ENCODE results near the gene AREG. TPM values are rescaled to one million over a fixed set of nuclear protein-coding genes. Genes with fewer than 3 reads are reported as not detected.
A peak's percentile ranks its signal among the peaks of the same experiment; 100 is the strongest.

AREG gene
- polyA plus RNA-seq, 1 donor (not counting 4 experiments of a cell fraction or from before 2014, with no cell fraction given): 1,566 TPM

GRCh38 chr4:74433043-74433442, 11.9 kb upstream of the AREG start:
- Histone ChIP-seq H3K9me3 (ENCODE audit: control insufficient read depth, low read depth, low read length) (no peaks in the 10 kb centered on the region), H3K4me2 (ENCODE audit: control insufficient read depth, extremely low read depth, insufficient read depth, low read depth, low read length) (peak overlapping the region; percentile 57), H3K79me2 (ENCODE audit: control insufficient read depth, insufficient read depth, low read length) (no peaks in the 10 kb centered on the region), H3K27ac (ENCODE audit: control insufficient read depth, insufficient read depth, low read length) (peak overlapping the region; percentile 47), H2AFZ (ENCODE audit: control insufficient read depth, low read length) (no peak overlapping the region), H4K20me1 (ENCODE audit: control insufficient read depth, extremely low read depth, insufficient read depth, low read length) (no peaks in the 10 kb centered on the region), H3K9ac (ENCODE audit: control insufficient read depth, extremely low read depth, insufficient read depth, low read length) (no peak overlapping the region), H3K4me3 (ENCODE audit: control insufficient read depth in 2 of 3, extremely low read depth in 1 of 3, insufficient read depth in 2 of 3, low read depth in 1 of 3, low read length in 3 of 3) (no peak overlapping the region), H3K9me1 (ENCODE audit: control insufficient read depth, extremely low read depth, insufficient read depth, low read length) (no peaks in the 10 kb centered on the region), H3K36me3 (ENCODE audit: control insufficient read depth in 2 of 2, extremely low read depth in 1 of 2, insufficient read depth in 2 of 2, low read length in 2 of 2) (no peaks in the 10 kb centered on the region), H3K4me1 (ENCODE audit: control insufficient read depth, extremely low read depth, insufficient read depth, low read length) (peaks cover 52% of the 10 kb centered on the region), H3K27me3 (ENCODE audit: control insufficient read depth, extremely low read depth, insufficient read depth, low read length) (no peaks in the 10 kb centered on the region)
- dilution Hi-C loops (cut with MboI; ENCODE audit: extremely low pct_ligation_motif_present, low sequenced_read_pairs): no loop called here
- no peak for TF ChIP-seq CTCF (optimal IDR thresholded peaks at IDR 0.05 in 1 of 3, IDR thresholded peaks at IDR 0.05 in 1 of 3, conservative IDR thresholded peaks at IDR 0.05 in 1 of 3; ENCODE audit: extremely low read depth in 1 of 3, insufficient read depth in 2 of 3, low read length in 3 of 3)
- TF ChIP-seq EZH2 (IDR thresholded peaks at IDR 0.05; ENCODE audit: low read length): no peak
- DNase-seq (ENCODE audit: low read depth, low spot score) (no peak), FAIRE-seq (peak; percentile 73)

GRCh38 chr4:74433541-74434172, 11.3 kb upstream of the AREG start:
- H3K9ac ChIP-seq (ENCODE audit: control insufficient read depth, extremely low read depth, insufficient read depth, low read length): no peak overlapping the region
- no peaks in the 10 kb centered on the region for H4K20me1 ChIP-seq (ENCODE audit: control insufficient read depth, extremely low read depth, insufficient read depth, low read length)
- H3K36me3 ChIP-seq (ENCODE audit: control insufficient read depth in 2 of 2, extremely low read depth in 1 of 2, insufficient read depth in 2 of 2, low read length in 2 of 2): no peaks in the 10 kb centered on the region
- H2AFZ ChIP-seq (ENCODE audit: control insufficient read depth, low read length): no peak overlapping the region
- peaks cover 45% of the 10 kb centered on the region for H3K4me1 ChIP-seq (ENCODE audit: control insufficient read depth, extremely low read depth, insufficient read depth, low read length)
- no peaks in the 10 kb centered on the region for H3K79me2 ChIP-seq (ENCODE audit: control insufficient read depth, insufficient read depth, low read length)
- DNase-seq (ENCODE audit: low read depth, low spot score) (no peak), FAIRE-seq (peak; percentile 32)
- no peak overlapping the region for H3K4me3 ChIP-seq (ENCODE audit: control insufficient read depth in 2 of 3, extremely low read depth in 1 of 3, insufficient read depth in 2 of 3, low read depth in 1 of 3, low read length in 3 of 3)
- H3K9me1 ChIP-seq (ENCODE audit: control insufficient read depth, extremely low read depth, insufficient read depth, low read length): no peaks in the 10 kb centered on the region
- dilution Hi-C loops (cut with MboI; ENCODE audit: extremely low pct_ligation_motif_present, low sequenced_read_pairs): no loop called here
- H3K4me2 ChIP-seq (ENCODE audit: control insufficient read depth, extremely low read depth, insufficient read depth, low read depth, low read length): peak overlapping the region; percentile 57
- no peaks in the 10 kb centered on the region for H3K9me3 ChIP-seq (ENCODE audit: control insufficient read depth, low read depth, low read length)
- H3K27ac ChIP-seq (ENCODE audit: control insufficient read depth, insufficient read depth, low read length): peak overlapping the region; percentile 23
- TF ChIP-seq CTCF (optimal IDR thresholded peaks at IDR 0.05 in 1 of 3, IDR thresholded peaks at IDR 0.05 in 1 of 3, conservative IDR thresholded peaks at IDR 0.05 in 1 of 3; ENCODE audit: extremely low read depth in 1 of 3, insufficient read depth in 2 of 3, low read length in 3 of 3): no peak
- TF ChIP-seq EZH2 (IDR thresholded peaks at IDR 0.05; ENCODE audit: low read length): no peak
- H3K27me3 ChIP-seq (ENCODE audit: control insufficient read depth, extremely low read depth, insufficient read depth, low read length): no peaks in the 10 kb centered on the region
